ENCODE data around the gene BDH2.

Gene BDH2

DNA sequence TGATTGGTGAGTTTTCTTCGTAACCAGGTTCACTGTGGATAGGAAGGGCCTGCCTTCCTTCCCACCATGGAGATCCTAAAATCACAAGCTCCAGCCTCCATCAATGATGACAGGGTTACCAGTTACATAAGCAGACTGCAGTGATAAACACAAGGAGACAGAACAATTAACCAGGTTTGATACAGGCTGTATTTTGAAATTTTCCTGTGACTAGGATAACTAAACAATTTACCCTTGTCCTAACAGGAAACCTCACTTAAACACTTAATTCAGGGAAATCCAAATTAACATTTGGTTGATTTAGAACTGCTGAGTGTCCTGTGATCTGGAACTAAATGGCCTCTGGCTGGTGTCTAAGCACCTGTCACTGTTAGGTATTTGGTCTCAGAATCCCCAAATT lies 20.0 kb downstream of the BDH2 start:
- no peak for DNase-seq

DNA sequence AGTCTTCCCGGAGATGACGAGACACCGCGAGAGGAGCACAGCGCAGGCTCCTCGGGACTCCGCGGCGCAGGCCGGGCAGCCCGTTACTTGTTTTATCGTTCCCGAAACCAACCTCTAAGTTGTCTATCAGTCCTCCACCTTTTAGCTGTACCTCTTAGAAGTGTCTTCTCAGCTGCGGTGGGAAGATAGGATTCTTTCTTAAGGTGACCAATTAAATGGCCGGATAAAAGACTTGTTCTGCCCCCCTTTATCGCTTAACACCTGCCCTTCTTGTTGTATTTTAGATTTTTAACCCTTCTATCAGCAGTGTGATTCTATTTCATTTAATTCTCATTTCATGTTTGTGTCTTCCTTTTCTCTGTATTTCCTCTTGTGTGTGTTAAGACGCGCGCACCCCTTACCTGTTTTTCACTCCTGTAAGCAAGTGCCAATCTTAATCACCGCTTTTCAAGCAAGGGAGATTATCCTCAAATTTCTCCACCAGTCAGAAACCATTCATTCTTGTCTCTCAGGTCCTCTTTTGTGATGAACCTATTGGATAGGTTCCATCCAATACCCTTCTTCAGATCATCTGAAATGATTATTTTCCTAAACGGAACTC lies 22.8 kb downstream of the BDH2 start, which contains the start of gene SLC9B2:
SLC9B2 (minus strand) TSS at position 15 of the 601 bp plus-strand sequence. CDS start 9,211 bp downstream, outside the sequence.
- DNase-seq, result peak; percentile 24

DNA sequence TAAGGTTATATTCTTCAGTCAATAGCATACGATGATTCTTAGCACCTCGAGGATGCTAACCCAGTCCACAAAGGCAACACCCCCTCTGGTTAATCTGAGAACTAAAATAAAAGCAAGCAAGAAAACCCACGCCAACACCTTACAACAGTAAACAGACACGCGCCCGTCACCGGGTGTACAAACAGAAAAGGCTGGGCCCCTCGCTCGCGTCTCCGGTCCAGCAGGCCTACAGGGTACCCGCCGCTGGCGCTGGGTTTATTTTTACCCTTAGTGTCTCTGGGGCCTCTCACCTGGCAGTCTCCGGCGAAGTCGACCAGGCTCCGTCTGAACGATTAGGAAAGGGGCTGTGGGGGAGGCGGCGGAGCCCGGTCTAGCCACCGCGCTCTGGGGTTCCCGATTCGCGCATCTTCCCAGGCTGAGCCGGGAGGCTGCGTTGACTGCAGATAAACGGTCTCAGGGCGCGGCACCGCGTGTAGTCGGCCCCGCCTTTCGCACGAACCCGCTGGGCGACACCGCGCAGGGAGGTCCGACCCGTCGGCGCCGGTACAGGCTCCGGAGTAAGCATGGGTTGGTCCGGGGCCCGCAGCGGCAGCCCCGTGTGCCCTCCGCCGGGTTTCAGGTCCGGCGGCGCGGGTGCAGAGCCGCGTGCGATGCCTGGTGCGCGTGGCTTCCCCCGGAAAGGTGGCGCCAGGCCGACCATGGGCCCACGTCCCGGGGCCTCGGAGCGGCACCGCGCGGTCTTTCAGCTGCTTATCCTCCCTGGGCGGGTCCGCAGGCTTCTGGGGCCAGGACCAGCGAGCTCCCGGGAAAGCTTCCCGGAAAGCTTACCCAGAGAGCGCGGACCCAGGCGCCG lies 23.5 kb downstream of the BDH2 start:
- DNase-seq, result peak; percentile 50

DNA sequence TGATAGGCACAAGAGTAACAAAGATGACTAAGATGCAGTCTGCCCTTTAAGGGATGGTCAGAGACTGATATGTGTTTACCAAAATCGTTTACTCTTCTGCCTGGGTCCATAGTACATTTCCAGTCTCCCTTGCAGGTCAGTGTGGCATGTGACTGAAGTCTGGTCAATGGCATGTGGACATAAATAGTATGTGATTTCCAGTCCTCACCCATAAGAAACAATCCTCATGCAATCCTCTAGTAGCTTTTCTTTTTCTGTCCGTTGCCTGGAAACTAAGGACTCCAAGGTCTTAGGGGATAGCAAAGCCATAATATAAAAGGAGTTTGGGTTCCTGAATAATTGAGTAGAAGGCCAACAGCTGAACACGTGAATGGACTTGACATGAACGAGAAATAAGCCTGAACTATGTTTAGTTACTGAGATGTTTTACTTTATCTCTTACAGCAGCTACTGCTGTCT lies 24.2 kb downstream of the BDH2 start:
- peak; percentile 50 for DNase-seq

DNA sequence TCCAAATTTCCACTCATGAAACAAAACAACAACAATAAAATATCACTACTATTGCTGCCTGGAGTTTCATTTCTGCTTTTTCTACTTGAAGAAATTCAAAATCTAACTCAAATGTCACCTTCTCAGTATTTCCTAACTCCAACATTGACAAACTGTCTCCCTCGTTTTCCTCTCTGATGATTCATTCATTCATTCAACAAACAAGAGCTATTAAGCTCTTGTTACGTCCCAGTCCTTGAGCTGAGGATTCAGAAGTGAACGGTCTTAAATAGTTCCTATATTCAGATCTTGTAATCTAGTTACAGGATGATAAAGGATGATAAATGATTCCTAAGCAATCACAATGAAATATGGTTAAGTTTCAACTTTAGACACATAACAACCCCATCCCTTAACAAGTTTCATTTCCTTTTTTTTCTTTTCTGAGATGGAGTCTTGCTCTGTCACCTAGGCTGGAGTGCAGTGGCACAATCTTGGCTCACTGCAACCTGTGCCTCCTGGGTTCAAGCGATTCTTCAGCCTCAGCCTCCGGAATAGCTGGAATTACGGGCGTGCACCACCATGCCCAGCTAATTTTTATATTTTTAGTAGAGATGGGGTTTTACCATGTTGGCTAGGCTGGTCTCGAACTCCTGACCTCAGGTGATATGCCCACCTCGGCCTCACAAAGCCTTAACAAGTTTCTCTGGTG lies 24.7 kb downstream of the BDH2 start:
- no peak for DNase-seq

DNA sequence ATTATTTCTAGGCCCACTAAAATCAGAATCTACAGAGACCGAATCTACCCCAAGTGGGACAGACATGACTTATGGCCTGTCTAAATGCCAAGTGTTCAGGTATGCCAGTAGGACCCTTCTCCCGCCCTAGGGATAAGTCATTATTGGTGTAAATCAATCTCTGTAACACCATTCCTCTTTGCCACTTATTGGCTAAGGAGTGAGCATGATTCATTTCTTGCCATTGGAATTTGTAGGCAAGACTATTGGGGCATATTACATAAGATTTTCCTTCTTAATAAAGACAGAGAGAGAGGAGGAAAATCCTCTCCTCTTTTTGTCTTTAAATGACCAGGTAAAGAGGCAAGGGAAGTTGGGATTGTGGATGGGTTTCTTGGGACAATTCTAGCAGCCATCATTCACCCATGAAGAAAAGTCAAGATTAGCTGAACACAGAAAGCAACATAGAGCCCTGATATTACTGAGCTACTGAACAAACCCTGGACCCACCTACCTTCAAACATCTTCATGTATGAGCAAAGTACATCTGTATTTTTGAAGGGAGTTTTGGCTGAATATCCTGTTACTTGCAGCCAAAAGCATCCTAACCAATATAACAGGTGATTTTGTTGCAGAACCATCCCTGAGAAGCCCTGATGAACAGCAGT lies 25.7 kb downstream of the BDH2 start:
- no peak for DNase-seq

DNA sequence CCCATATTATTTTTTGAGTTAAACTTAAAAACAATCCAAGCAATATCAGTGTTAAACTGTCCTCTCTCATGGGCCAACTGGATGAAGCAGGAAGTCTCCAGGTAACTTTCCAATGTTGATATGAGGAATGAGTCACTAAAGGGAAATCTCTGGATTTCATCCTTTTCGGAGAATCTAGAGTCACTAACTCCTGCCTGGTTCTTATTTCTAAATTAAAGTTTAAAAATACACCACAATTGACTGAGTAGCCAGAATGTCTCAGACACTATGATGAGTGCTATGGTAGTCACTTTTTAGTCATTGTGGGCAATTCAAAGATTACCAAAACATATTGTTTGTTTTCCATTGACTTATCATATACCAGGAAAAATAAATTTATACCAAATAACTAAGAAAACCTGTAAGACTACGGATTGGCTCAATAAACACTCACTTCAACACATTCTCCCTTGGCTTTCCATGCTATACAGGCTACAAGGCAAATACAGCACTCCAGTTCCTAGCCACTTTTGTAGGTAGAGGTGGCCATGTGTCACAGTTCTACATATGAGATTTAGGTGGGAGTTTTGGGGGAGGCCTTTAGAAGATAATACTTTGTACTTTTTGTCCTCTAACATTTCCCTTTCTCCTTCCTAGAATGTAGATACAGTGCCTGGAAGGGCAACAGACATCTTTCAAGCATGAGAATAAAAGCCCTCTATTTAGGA lies 31.6 kb downstream of the BDH2 start:
- DNase-seq, result no peak

DNA sequence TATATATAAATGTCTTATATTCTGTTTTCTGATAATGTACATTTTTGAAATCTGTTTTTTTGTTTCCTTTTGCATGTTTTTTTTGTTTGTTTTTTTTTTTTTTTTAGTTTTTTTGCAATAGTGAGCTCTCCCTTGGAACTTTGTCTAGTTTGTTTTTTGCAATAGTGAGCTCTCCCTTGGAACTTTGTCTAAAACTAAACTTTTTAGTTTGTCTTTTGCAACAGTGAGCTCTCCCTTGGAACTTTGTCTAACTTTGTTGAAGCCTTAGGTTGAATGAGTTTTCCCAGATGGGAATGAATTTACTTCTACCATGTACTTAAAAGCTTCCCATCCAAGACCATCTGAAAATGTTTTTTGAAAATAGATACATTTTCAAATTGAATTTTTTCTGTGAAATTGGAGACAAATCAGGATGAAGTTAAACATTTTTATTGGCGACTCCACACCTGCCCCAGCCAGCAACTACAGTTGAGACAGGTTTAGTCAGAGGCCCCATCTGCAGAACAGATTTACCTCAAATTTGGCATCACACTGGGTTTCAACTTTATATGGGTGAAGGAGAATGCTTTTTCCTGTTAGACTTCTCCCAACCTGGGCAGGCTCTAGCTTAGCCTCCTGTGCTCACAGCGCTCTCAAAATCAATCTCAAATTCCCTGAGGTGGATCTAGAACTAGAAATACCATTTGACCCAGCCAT lies 39.0 kb downstream of the BDH2 start:
- DNase-seq, result no peak

DNA sequence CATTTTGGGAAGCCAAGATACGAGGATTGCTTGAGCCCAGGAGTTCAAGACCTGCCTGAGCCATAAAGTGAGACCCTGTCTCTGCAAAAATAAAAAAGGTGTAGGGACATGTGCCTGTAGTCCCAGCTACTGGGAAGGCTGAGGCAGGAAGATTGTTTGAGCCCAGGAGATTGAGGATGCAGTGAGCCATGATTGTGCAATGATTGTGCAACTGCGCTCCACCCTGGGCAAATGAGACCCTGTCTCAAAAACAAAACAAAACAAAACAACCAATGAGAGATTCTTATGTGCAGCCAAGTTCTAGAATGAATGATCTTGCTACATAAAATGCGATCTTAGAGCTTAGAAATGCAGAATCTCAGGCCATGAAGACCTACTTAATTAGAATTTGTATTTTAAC lies 45.6 kb downstream of the BDH2 start:
- DNase-seq, result no peak

DNA sequence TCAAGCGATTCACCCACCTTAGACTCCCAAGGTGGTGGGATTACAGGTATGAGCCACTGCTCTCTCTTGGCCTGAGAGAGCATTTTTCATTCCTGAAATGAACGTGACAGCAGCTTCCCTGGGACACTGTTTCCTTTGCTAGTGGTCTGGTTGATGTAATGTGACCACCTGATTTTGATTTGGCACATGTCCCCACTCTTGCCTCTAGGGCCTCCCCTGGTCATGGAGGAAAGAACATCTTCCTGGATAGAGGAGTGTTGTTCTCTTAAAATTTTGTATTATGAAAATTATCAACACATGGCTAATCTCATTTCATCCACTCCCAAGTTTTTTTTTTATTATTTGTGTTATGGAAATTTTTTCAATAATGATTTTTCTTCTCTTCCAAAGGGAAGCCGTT lies 46.9 kb downstream of the BDH2 start:
- DNase-seq, result no peak

DNA sequence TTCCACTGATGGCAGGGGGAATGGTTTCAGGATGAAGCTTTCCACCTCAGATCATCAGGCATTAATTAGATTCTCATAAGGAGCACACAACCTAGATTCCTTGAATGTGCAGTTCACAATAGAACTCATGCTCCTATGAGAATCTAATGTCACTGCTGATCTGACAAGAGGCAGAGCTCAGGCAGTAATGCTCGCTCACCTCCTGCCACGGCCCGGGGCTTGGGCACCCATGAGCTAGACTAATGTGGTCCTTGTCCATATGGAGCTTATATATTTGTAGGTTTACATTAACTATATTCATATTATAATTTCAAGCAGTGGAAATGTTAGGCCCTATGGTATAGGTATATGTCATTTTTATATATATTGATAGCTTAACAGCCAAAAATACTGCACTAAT lies 47.5 kb downstream of the BDH2 start:
- no peak for DNase-seq

DNA sequence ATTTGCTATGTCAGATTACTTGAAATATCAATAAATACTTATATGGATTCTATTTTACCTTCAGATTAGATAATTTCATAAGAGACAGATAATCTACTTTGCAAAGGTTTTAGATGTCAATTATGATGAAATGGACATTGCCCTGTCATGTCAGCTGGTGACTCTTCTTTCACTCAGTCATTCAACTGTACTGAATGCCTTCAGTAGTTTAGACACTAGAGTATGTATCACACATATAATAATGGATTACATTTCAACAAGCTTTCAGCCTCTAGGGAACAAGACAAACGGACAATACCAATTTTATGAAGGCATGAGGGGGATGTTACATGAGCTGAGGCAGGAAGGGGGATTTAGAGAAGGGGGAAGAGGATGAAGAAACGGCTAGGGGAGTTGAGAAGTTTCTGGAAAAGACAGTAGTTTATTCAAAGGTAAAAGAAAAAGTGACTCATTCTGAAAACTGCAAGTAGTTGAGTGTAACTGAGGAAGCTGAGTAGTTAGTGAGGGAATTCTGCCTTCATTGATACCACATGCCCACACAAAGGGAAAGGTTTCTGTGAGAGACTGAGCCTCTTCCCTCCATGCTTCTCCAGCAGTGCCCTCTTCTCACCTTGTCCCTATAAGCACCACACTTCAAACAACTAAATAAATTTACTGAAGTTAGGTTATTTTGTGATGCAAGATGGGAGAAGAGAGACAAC lies 48.7 kb downstream of the BDH2 start:
- no peak for DNase-seq

DNA sequence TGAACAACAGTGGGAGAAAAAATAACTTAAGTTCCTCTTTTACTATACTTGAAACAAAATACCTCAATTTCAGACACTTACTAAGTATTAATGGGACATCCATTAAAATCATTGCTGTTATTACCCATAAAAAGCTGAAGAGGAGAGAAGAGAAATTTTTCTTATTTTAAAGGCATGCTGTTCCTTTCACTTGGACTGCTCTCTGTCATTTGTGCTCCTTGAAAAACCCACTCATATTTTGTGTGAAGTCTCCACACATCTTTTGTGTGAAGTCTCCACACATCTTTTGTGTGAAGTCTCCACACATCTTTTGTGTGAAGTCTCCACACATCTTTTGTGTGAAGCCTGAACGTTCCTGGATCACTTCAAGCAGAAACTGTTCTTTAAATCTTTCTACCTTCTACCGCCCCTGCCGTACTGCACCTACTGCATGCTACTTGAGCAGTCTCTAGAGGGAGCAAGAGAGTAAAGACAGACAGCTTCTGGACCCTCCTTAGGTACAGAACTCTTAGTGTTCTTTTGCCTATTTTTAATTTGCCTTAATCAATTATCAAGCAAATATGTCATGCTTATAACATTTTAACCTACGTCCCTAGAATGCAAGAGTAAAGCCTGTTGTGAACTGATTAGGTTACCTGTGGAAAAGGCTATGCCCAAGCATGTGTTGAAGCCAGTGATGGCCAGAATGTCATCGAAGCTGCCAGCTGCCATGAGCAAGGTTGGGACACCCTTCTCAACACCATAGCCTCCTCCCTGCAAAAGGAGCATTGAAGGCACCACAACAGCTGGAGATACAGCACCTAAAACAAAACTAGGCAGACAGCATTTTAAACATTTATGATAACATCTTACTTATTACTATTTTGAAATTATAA lies 53.0 kb downstream of the BDH2 start:
- DNase-seq, result no peak

DNA sequence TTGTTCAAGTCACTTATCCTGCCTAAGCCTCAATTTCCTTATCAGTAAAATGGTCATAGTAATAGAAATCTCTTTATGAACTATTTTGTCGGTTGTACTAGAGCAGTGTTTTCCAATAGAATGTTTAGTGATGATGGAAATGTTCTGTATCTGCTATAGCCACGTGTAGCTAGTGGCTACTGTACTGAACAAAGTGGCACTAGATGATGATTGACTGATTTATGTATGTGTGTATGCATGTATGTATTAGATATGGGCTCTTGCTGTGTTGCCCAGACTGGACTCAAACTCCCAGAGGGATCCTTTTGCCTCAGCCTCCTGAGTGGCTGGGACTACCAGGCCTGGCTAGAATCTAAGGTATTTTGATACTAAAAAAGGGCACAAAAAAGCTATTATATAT lies 55.5 kb downstream of the BDH2 start:
- no peak for DNase-seq

DNA sequence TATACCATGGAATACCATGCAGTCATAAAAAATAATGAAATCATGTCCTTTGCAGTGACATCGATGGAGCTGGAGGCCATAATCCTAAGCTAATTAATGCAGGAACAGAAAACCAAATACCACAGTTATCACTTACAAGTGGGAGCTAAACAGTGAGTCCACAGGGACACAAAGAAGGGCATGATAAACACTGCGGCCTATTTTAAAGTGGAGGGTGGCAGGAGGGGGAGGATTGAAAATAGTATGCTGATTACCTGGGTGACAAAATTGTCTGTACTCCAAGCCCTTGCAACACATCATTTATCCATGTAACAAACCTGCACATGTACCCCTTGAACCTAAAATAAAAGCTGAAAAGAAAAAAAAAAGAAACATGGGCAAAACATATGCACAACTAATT lies 63.5 kb downstream of the BDH2 start:
- no peak for DNase-seq

DNA sequence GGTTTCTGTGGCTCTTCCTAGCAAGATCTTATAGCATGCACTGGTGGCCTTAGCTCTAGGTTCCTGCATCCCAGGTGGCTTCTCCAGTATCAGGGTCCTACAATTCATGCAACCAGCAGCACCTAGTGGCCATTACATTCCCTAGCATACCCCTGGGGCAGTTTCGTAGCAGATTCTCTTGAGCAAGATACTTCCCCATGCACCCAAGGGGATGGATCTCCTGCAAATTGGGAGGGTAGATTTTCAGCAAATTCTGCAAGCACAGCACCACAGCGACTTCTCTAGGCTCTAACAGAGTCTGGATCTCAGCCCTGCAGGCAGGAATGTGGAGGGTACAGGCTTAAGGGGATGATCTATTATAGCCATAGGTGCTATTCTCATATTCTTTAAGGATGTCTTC lies 67.1 kb downstream of the BDH2 start:
- DNase-seq, result no peak

DNA sequence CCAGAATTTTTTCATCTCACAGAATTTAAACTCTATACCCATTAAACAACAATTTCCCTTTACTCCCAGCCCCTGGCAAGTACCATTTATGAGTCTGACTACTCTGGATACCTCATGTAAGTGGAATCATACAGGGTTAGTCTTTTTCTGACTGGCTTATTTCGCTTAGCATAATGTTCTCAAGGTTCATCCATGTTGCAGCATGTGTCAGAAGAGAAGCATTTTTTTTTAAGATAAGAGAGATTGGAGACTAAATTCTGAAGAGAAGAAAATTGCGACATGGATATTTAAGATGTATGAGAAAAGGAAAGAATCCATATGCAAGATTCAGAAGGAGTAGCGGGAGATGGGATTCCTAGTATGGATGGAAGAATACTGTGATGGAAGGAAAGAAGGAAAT lies 68.8 kb downstream of the BDH2 start:
- DNase-seq, result no peak

DNA sequence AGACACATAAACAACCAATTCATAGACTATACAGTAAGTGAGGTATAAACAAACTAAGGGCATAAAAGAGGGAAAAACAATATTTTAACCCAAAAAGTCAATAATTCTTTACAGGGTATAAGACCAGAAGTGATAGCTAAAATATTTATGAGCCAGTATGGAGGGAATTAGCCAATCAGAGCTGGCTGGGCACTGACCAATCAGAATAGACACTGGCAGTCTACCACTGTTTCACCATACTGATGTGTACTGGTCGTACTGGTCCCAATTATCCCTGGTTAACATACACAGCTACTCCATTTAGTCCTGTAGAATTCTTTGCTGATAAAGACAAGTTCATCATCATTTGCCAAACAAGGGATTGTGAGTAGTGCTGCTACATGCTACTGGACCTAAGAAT lies 70.3 kb downstream of the BDH2 start:
- no peak for DNase-seq
